DOHH2 (cell line): ENCODE measurements around the gene H3-3A.

Experiments
- EZH2phosphoT487 ChIP-seq: fragments of 200-600 bp; sonication (generic); IDR thresholded peaks from 2 replicates; pipeline ENCODE4 v1.6.1; 2017; ENCODE audit warnings: borderline replicate concordance, mild to moderate bottlenecking, antibody characterized with exemption, low read length, moderate library complexity, mixed read lengths
- TF ChIP-seq, protein P1 (sequence below): fragments of 200-600 bp; sonication (generic); IDR thresholded peaks from one replicate; pipeline ENCODE4 v1.5.1; 2014; ENCODE audit warnings: antibody characterized with exemption, mild to moderate bottlenecking, low read depth, low read length; ENCODE audit not compliant: poor library complexity, severe bottlenecking

DNA sequence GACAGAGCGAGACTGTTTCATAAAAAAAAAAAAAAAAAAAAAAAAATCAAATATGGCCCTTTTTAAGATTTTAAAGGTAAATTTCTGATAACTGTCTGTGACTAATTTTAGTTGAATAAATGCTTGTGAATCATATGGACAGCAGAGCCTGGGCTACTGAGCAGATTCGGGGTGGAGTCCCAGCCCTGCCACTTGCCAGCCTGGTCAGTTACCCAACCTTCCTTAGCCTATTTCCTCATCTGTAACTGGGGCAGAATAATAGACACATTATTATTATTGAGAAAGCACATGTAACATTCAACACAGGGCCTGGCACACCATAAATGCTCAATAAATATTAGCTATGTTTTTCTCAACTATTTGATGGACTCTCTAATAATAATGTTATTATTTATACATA, 11.2 kb upstream of the H3-3A start:
- TF ChIP-seq, protein P1, sequence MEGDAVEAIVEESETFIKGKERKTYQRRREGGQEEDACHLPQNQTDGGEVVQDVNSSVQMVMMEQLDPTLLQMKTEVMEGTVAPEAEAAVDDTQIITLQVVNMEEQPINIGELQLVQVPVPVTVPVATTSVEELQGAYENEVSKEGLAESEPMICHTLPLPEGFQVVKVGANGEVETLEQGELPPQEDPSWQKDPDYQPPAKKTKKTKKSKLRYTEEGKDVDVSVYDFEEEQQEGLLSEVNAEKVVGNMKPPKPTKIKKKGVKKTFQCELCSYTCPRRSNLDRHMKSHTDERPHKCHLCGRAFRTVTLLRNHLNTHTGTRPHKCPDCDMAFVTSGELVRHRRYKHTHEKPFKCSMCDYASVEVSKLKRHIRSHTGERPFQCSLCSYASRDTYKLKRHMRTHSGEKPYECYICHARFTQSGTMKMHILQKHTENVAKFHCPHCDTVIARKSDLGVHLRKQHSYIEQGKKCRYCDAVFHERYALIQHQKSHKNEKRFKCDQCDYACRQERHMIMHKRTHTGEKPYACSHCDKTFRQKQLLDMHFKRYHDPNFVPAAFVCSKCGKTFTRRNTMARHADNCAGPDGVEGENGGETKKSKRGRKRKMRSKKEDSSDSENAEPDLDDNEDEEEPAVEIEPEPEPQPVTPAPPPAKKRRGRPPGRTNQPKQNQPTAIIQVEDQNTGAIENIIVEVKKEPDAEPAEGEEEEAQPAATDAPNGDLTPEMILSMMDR, result no peak
- TF ChIP-seq EZH2phosphoT487, result no peak
